SU-DHL-6 (cell line): ENCODE measurements around the gene KLF18.

Source experiments
- H2AFZ ChIP-seq: fragments of 200-600 bp; sonication (generic); 2 replicates; pipeline ENCODE4 v1.6.1; 2014; ENCODE audit warnings: low read depth, mild to moderate bottlenecking, moderate library complexity, mixed read lengths, antibody characterized with exemption, low read length; ENCODE audit not compliant: severe bottlenecking
- H3F3A ChIP-seq: fragments of 200-600 bp; shearing (Covaris generic); 2 replicates; pipeline ENCODE4 v1.6.0; 2016; ENCODE audit warnings: antibody characterized with exemption, mild to moderate bottlenecking; ENCODE audit not compliant: insufficient read depth
- H3K27ac ChIP-seq: fragments of 200-600 bp; sonication (generic); 2 replicates; pipeline ENCODE4 v1.5.1; 2016; ENCODE audit warnings: low read depth, mild to moderate bottlenecking, low read length, moderate library complexity, mixed read lengths
- H3K27me3 ChIP-seq: fragments of 200-600 bp; sonication (generic), shearing (Covaris generic); 2 replicates; pipeline ENCODE4 v1.6.0; 2014; ENCODE audit warnings: mild to moderate bottlenecking, low read length
- H3K36me3 ChIP-seq: fragments of 200-600 bp; sonication (generic); 2 replicates; pipeline ENCODE4 v1.6.1; 2014; ENCODE audit warnings: mild to moderate bottlenecking, low read length, mixed read lengths
- H3K4me2 ChIP-seq: fragments of 300-600, 200-600 bp; shearing (Covaris generic), sonication (generic); 2 replicates; pipeline ENCODE4 v1.6.0; 2014; ENCODE audit warnings: low read length, low read depth, mild to moderate bottlenecking; ENCODE audit not compliant: poor library complexity, severe bottlenecking
- H3K4me3 ChIP-seq: fragments of 200-600 bp; sonication (generic); 2 replicates; pipeline ENCODE4 v1.5.1; 2014; ENCODE audit warnings: antibody characterized with exemption, low read length, mild to moderate bottlenecking, mixed read lengths; ENCODE audit not compliant: insufficient read depth, poor library complexity, severe bottlenecking
- H3K79me2 ChIP-seq: fragments of 200-600 bp; sonication (generic); 2 replicates; pipeline ENCODE4 v1.6.1; 2014; ENCODE audit warnings: mild to moderate bottlenecking, low read length, moderate library complexity; ENCODE audit not compliant: insufficient read depth
- H3K9ac ChIP-seq: fragments of 200-600 bp; sonication (generic); 2 replicates; pipeline ENCODE4 v1.7.0; 2014; ENCODE audit warnings: mild to moderate bottlenecking, low read length
- H3K9me2 ChIP-seq: fragments of 200-600 bp; sonication (generic); replicated peaks from 2 replicates; pipeline ENCODE4 v1.6.1; 2014; ENCODE audit warnings: low read length; ENCODE audit not compliant: insufficient read depth
- H3K9me3 ChIP-seq: fragments of 200-600 bp; sonication (generic); 2 replicates; pipeline ENCODE4 v1.6.1; 2014; ENCODE audit warnings: low read length, mixed read lengths; ENCODE audit not compliant: insufficient read depth
- H4K20me1 ChIP-seq: fragments of 200-600 bp; sonication (generic); 2 replicates; pipeline ENCODE4 v1.6.1; 2014; ENCODE audit warnings: low read depth, mild to moderate bottlenecking, antibody characterized with exemption, low read length, moderate library complexity, mixed read lengths
- CTCF ChIP-seq: fragments of 200-600 bp; sonication (generic); IDR thresholded peaks from one replicate; pipeline ENCODE4 v1.5.1; 2017; ENCODE audit warnings: antibody characterized with exemption, mild to moderate bottlenecking, low read length, moderate library complexity; ENCODE audit not compliant: insufficient read depth, poor library complexity, severe bottlenecking
- EZH2phosphoT487 ChIP-seq: fragments of 200-600 bp; sonication (generic), shearing (Covaris generic); conservative IDR thresholded peaks from 2 replicates; pipeline ENCODE4 v1.6.1; 2018; ENCODE audit warnings: mild to moderate bottlenecking, antibody characterized with exemption, low read length, moderate library complexity, mixed read lengths

Gene KLF18

DNA sequence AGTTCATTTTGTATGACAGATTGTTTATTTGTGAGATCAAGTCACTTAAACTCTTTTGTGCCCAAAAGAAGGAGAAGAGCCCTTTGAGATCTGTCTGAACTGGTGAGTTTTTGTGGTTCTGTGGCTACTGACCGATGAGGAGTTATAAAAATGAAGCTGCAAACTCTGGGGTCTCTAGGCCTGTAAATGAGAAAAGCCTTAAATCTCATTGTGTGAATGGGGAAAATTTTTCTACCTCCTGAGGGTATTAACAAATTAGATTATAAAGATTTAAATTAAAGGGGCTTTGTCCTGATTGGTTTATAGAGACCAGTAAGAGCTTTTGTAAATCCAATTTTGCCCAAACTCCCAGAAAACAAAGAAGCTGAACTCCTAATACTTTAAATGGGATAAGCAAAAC is 32.5 kb downstream of the KLF18 start:
- Histone ChIP-seq H3K27ac (no peak overlapping the region), H3K4me3 (no peak overlapping the region), H4K20me1 (no peaks in the 10 kb centered on the region), H3K9ac (no peak overlapping the region), H3K9me3 (no peaks in the 10 kb centered on the region), H3K9me2 (no peaks in the 10 kb centered on the region; the same call in 1 of the 2 replicates), H3K27me3 (no peaks in the 10 kb centered on the region), H3K4me2 (no peak overlapping the region), H2AFZ (no peak overlapping the region), H3F3A (no peaks in the 10 kb centered on the region), H3K79me2 (no peaks in the 10 kb centered on the region), H3K36me3 (no peaks in the 10 kb centered on the region)
- TF ChIP-seq EZH2phosphoT487, result no peak
- no peak for TF ChIP-seq CTCF

- Histone ChIP-seq H3K27me3 (no peaks in the 10 kb centered on the region), H3K27ac (no peak overlapping the region), H4K20me1 (no peaks in the 10 kb centered on the region), H2AFZ (no peak overlapping the region), H3K4me3 (no peak overlapping the region), H3F3A (no peaks in the 10 kb centered on the region), H3K4me2 (no peak overlapping the region), H3K9me2 (no peaks in the 10 kb centered on the region; the same call in 1 of the 2 replicates), H3K36me3 (no peaks in the 10 kb centered on the region), H3K9ac (no peak overlapping the region), H3K9me3 (no peaks in the 10 kb centered on the region), H3K79me2 (no peaks in the 10 kb centered on the region)
- TF ChIP-seq EZH2phosphoT487 (no peak), CTCF (no peak)
Measured at GRCh38 chr1:44108241-44108640, 33.2 kb downstream of the KLF18 start.

DNA sequence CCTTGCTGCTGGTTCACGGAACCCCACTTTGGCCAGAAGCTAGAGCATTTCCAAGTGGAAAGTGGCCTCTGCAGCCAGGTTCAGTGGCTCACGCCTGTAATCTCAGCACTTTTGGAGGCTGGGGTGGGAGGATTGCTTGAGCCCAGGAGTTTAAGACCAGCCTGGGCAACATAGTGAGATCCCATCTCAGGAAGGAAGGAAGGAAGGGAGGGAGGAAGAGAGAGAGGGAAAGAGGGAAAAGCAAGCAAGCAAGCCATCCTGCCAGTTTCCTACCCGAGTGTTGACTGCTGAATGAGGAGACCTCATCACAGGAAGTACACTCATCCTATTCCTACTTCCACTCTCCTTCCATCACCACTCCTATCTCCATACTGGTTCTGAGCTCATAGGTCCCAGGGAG is 35.6 kb downstream of the KLF18 start:
- H3K4me3 ChIP-seq, result no peak overlapping the region
- no peaks in the 10 kb centered on the region for H3K9me3 ChIP-seq
- H3F3A ChIP-seq, result no peaks in the 10 kb centered on the region
- H3K36me3 ChIP-seq, result no peaks in the 10 kb centered on the region
- H3K27ac ChIP-seq, result no peak overlapping the region
- no peak overlapping the region for H3K4me2 ChIP-seq
- no peak for TF ChIP-seq EZH2phosphoT487
- no peak for TF ChIP-seq CTCF
- no peaks in the 10 kb centered on the region for H4K20me1 ChIP-seq
- H3K79me2 ChIP-seq, result no peaks in the 10 kb centered on the region
- no peak overlapping the region for H2AFZ ChIP-seq
- no peak overlapping the region for H3K9ac ChIP-seq
- H3K9me2 ChIP-seq, result no peaks in the 10 kb centered on the region; the same call in 1 of the 2 replicates
- H3K27me3 ChIP-seq, result no peaks in the 10 kb centered on the region
